PFSK-1 (cell line): ENCODE measurements around the gene AMPD3.

Source experiments
- FOXP2 ChIP-seq: optimal IDR thresholded peaks from 2 replicates; pipeline ENCODE3; 2011; ENCODE audit warnings: borderline replicate concordance, control low read depth, inconsistent platforms; ENCODE audit not compliant: insufficient read depth; ENCODE audit errors: extremely low read length, extremely low read depth
- POLR2AphosphoS5 ChIP-seq: IDR thresholded peaks from 2 replicates; pipeline ENCODE4 v1.6.1; 2012; ENCODE audit warnings: low read depth, mild to moderate bottlenecking, control low read depth, low read length, moderate library complexity
- REST ChIP-seq, 2 experiments: IDR thresholded peaks; 2 replicates each; pipeline versions ENCODE4 v1.6.1 to v1.8.0; 2011 to 2012; ENCODE audit warnings: low read depth in 2 of 2, low read length in 2 of 2, control low read depth in 1 of 2, inconsistent platforms in 1 of 2, mild to moderate bottlenecking in 1 of 2, moderate library complexity in 1 of 2; ENCODE audit not compliant: insufficient read depth in 1 of 2
- SIN3A ChIP-seq: IDR thresholded peaks from 2 replicates; pipeline ENCODE4 v1.6.1; 2012; ENCODE audit warnings: mild to moderate bottlenecking, low read length, moderate library complexity, borderline replicate concordance; ENCODE audit not compliant: insufficient read depth
- TAF1 ChIP-seq: IDR thresholded peaks from 2 replicates; pipeline ENCODE4 v1.6.1; 2012; ENCODE audit warnings: low read length, control low read depth, borderline replicate concordance; ENCODE audit not compliant: insufficient read depth

The AMPD3 gene

GRCh38 chr11:10455637-10456487 is 798 bp downstream of the AMPD3 start:
- TF ChIP-seq SIN3A (no peak), REST (IDR thresholded peaks at IDR 0.05; ENCODE audit: insufficient read depth in 1 of 2, low read depth in 2 of 2, low read length in 2 of 2) (no peak), TAF1 (no peak)

- TF ChIP-seq TAF1 = no peak
- no peak for TF ChIP-seq POLR2AphosphoS5
- no peak for TF ChIP-seq REST (IDR thresholded peaks at IDR 0.05; ENCODE audit: insufficient read depth in 1 of 2, low read depth in 2 of 2, low read length in 2 of 2)
- TF ChIP-seq FOXP2 = no peak
- TF ChIP-seq SIN3A = no peak
Observed at GRCh38 chr11:10456519-10456918, 1.5 kb downstream of the AMPD3 start.

- TF ChIP-seq REST (IDR thresholded peaks at IDR 0.05; ENCODE audit: insufficient read depth in 1 of 2, low read depth in 2 of 2, low read length in 2 of 2) = no peak
- no peak for TF ChIP-seq SIN3A
- no peak for TF ChIP-seq FOXP2
- TF ChIP-seq POLR2AphosphoS5 = no peak
- no peak for TF ChIP-seq TAF1
Observed at GRCh38 chr11:10457901-10458300, 2.8 kb downstream of the AMPD3 start.

- TF ChIP-seq REST (IDR thresholded peaks at IDR 0.05; ENCODE audit: insufficient read depth in 1 of 2, low read depth in 2 of 2, low read length in 2 of 2) (peak in 1 of 2 experiments; percentile 80; a peak in 1 of 4 replicates), SIN3A (no peak)
Observed at GRCh38 chr11:10459029-10459970, 4.2 kb downstream of the AMPD3 start.
